ENCODE measurements around the gene DNAJC13.
A peak's percentile ranks its signal among the peaks of the same experiment; 100 is the strongest.
"Not testable (repeated sequence)": the region's sequence is repeated elsewhere in the genome, so short reads cannot be mapped to it uniquely, and the experiment has no call there.

DNAJC13 gene

DNA sequence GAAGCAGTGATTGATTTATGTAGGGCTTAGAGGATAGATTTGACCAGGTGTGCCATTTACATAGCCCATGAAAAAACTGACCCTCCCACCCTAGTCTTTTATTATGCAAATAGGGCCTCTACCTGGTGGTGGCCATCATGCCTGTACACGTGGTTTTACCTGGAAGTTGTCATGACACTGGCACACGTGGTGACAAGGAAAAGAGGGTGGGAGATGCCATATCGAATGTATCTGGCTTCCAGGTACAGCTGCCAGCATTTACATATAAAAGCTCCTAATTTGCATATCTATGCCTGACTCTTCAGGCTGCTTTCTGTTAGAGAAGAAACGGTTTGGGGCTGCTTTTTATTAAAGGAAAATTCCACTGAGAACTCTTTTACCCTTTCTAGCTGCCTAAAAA, 35.0 kb upstream of the DNAJC13 start:
- no peak for DNase-seq (ENCODE audit: low read depth, low spot score)
- H3K9ac ChIP-seq (ENCODE audit: insufficient read length) = no peak overlapping the region
- no peak overlapping the region for H3K27ac ChIP-seq
- H3K36me3 ChIP-seq (ENCODE audit: insufficient read depth, low read length) = no peaks in the 10 kb centered on the region
- TF ChIP-seq EZH2 (IDR thresholded peaks at IDR 0.05) = no peak
- no peak for TF ChIP-seq FOXP2 (optimal IDR thresholded peaks at IDR 0.05; ENCODE audit: control extremely low read depth, extremely low read length, insufficient read depth)
- no peak for TF ChIP-seq POLR2AphosphoS5 (IDR thresholded peaks at IDR 0.05; ENCODE audit: borderline replicate concordance, low read depth, low read length)
- no peak overlapping the region for H3K4me3 ChIP-seq
- H3K9me3 ChIP-seq (ENCODE audit: low read depth, low read length) = no peaks in the 10 kb centered on the region

DNA sequence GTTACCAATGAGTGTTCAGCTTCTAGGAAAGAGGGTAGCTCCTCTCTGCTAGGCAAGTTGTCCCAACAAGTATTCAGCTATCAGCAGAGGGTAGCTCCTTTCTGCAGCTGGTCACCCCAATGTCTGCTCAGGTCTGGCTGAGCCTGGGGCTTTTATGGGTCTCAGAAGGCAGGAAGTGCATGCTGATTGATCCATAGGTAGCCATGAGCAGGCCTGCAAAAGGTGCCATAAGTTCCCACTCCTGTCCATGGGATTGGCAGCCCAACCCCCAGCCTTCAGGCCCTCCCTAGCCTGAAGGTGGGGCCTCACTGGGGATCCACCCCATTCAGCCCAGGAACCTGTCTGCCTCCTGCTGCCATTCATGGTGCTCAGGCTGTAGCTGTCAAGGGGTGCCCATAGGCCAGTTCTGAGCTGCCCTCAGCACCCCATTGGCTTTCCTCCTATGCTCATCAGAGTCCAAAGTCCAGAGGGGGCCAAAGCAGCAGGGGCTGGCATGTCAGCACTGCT, 34.6 kb upstream of the DNAJC13 start:
- no peak for TF ChIP-seq EZH2 (IDR thresholded peaks at IDR 0.05)
- TF ChIP-seq FOXP2 (optimal IDR thresholded peaks at IDR 0.05; ENCODE audit: control extremely low read depth, extremely low read length, insufficient read depth) = no peak
- no peak for TF ChIP-seq POLR2AphosphoS5 (IDR thresholded peaks at IDR 0.05; ENCODE audit: borderline replicate concordance, low read depth, low read length)
- no peak for DNase-seq (ENCODE audit: low read depth, low spot score)
- H3K27ac ChIP-seq = 0 out of 2 replicates have a peak overlapping the region, but pooled peaks have one; percentile 32
- H3K9ac ChIP-seq (ENCODE audit: insufficient read length) = no peak overlapping the region
- H3K36me3 ChIP-seq (ENCODE audit: insufficient read depth, low read length) = no peaks in the 10 kb centered on the region
- peak overlapping the region; percentile 16; the same call in 1 of the 2 replicates for H3K4me3 ChIP-seq
- no peaks in the 10 kb centered on the region for H3K9me3 ChIP-seq (ENCODE audit: low read depth, low read length)

- no peak for DNase-seq (ENCODE audit: low read depth, low spot score)
- no peak overlapping the region for H3K9ac ChIP-seq (ENCODE audit: insufficient read length)
- no peaks in the 10 kb centered on the region for H3K9me3 ChIP-seq (ENCODE audit: low read depth, low read length)
- no peak overlapping the region for H3K27ac ChIP-seq
- no peak for TF ChIP-seq FOXP2 (optimal IDR thresholded peaks at IDR 0.05; ENCODE audit: control extremely low read depth, extremely low read length, insufficient read depth)
- no peak for TF ChIP-seq POLR2AphosphoS5 (IDR thresholded peaks at IDR 0.05; ENCODE audit: borderline replicate concordance, low read depth, low read length)
- no peak for TF ChIP-seq EZH2 (IDR thresholded peaks at IDR 0.05)
- H3K36me3 ChIP-seq (ENCODE audit: insufficient read depth, low read length) = no peaks in the 10 kb centered on the region
- H3K4me3 ChIP-seq = no peak overlapping the region
Measured at GRCh38 chr3:132386259-132386658, 31.0 kb upstream of the DNAJC13 start.

- H3K27ac ChIP-seq; DNase-seq (ENCODE audit: low read depth, low spot score); H3K4me3 ChIP-seq; H3K9me3 ChIP-seq (ENCODE audit: low read depth, low read length); H3K9ac ChIP-seq (ENCODE audit: insufficient read length); H3K36me3 ChIP-seq (ENCODE audit: insufficient read depth, low read length): not testable (repeated sequence)
Measured at GRCh38 chr3:132392675-132393074, 24.6 kb upstream of the DNAJC13 start.

GRCh38 chr3:132394320-132394719, 23.0 kb upstream of the DNAJC13 start:
- no peaks in the 10 kb centered on the region for H3K36me3 ChIP-seq (ENCODE audit: insufficient read depth, low read length)
- no peak overlapping the region for H3K9ac ChIP-seq (ENCODE audit: insufficient read length)
- no peak overlapping the region for H3K27ac ChIP-seq
- DNase-seq (ENCODE audit: low read depth, low spot score) = no peak
- H3K9me3 ChIP-seq (ENCODE audit: low read depth, low read length) = no peaks in the 10 kb centered on the region
- H3K4me3 ChIP-seq = no peak overlapping the region
- no peak for TF ChIP-seq FOXP2 (optimal IDR thresholded peaks at IDR 0.05; ENCODE audit: control extremely low read depth, extremely low read length, insufficient read depth)
- no peak for TF ChIP-seq EZH2 (IDR thresholded peaks at IDR 0.05)
- TF ChIP-seq POLR2AphosphoS5 (IDR thresholded peaks at IDR 0.05; ENCODE audit: borderline replicate concordance, low read depth, low read length) = no peak

- no peak for DNase-seq (ENCODE audit: low read depth, low spot score)
- Histone ChIP-seq H3K36me3 (ENCODE audit: insufficient read depth, low read length) (no peaks in the 10 kb centered on the region), H3K9ac (ENCODE audit: insufficient read length) (no peak overlapping the region), H3K9me3 (ENCODE audit: low read depth, low read length) (no peaks in the 10 kb centered on the region), H3K27ac (no peak overlapping the region), H3K4me3 (no peak overlapping the region)
- TF ChIP-seq POLR2AphosphoS5 (IDR thresholded peaks at IDR 0.05; ENCODE audit: borderline replicate concordance, low read depth, low read length) = no peak
- TF ChIP-seq FOXP2 (optimal IDR thresholded peaks at IDR 0.05; ENCODE audit: control extremely low read depth, extremely low read length, insufficient read depth) = no peak
- TF ChIP-seq EZH2 (IDR thresholded peaks at IDR 0.05) = no peak
Measured at GRCh38 chr3:132395126-132395525, 22.2 kb upstream of the DNAJC13 start.

DNA sequence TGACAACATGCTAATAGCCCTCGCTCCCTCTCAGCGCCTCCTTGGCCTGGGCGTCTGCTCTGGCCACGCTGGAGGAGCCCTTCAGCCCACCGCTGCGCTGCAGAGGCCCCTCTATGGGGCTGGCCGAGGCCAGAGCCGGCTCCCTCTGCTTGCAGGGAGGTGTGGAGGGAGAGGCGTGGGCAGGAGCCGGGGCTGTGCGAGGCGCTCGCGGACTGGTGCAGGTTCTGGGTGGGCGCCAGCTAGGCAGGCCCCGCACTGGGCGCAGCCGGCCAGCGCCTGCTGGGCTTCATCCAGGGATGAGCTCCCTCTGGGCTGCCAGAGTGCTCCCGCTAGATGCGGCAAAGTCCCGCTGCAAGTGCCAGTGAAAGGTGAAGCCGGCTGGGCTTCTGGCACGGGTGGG, 21.0 kb upstream of the DNAJC13 start:
- no peak overlapping the region for H3K4me3 ChIP-seq
- TF ChIP-seq EZH2 (IDR thresholded peaks at IDR 0.05) = no peak
- TF ChIP-seq POLR2AphosphoS5 (IDR thresholded peaks at IDR 0.05; ENCODE audit: borderline replicate concordance, low read depth, low read length) = no peak
- TF ChIP-seq FOXP2 (optimal IDR thresholded peaks at IDR 0.05; ENCODE audit: control extremely low read depth, extremely low read length, insufficient read depth) = no peak
- H3K36me3 ChIP-seq (ENCODE audit: insufficient read depth, low read length) = no peaks in the 10 kb centered on the region
- no peak overlapping the region for H3K9ac ChIP-seq (ENCODE audit: insufficient read length)
- no peaks in the 10 kb centered on the region for H3K9me3 ChIP-seq (ENCODE audit: low read depth, low read length)
- H3K27ac ChIP-seq = no peak overlapping the region
- no peak for DNase-seq (ENCODE audit: low read depth, low spot score)

DNA sequence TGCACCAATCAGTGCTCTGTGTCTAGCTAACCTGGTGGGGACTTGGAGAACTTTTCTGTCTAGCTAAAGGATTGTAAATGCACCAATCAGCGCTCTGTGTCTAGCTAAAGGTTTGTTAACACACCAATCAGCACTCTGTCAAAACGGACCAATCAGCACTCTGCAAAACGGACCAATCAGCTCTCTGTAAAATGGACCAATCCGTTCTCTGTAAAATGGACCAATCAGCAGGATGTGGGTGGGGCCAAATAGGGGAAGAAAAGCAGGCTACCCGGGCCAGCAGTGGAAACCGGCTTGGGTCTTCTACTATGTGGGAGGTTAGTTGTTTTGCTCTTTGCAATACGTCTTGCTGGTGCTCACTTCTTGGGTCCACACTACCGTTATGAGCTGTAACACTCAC, 20.5 kb upstream of the DNAJC13 start:
- H3K36me3 ChIP-seq (ENCODE audit: insufficient read depth, low read length); H3K27ac ChIP-seq; H3K4me3 ChIP-seq; H3K9me3 ChIP-seq (ENCODE audit: low read depth, low read length); H3K9ac ChIP-seq (ENCODE audit: insufficient read length); DNase-seq (ENCODE audit: low read depth, low spot score): not testable (repeated sequence)

GRCh38 chr3:132399054-132399929, 18.0 kb upstream of the DNAJC13 start:
- Histone ChIP-seq H3K9ac (ENCODE audit: insufficient read length) (peak overlapping the region; percentile 30), H3K4me3 (no peak overlapping the region), H3K36me3 (ENCODE audit: insufficient read depth, low read length) (no peaks in the 10 kb centered on the region), H3K9me3 (ENCODE audit: low read depth, low read length) (no peaks in the 10 kb centered on the region), H3K27ac (no peak overlapping the region)
- DNase-seq (ENCODE audit: low read depth, low spot score) = no peak
- TF ChIP-seq FOXP2 (optimal IDR thresholded peaks at IDR 0.05; ENCODE audit: control extremely low read depth, extremely low read length, insufficient read depth) (no peak), EZH2 (IDR thresholded peaks at IDR 0.05) (no peak)
